Mesenchymal stem cell (in vitro differentiated cells and primary cell): Measurements from ENCODE around the gene CDH1.
"Not testable (repeated sequence)": the region's sequence is repeated elsewhere in the genome, so short reads cannot be mapped to it uniquely, and the experiment has no call there.

ENCODE experiments used
- DNase-seq: peaks from one replicate; pipeline ENCODE4 v3.0.0-alpha.2; 2013
- H2AFZ ChIP-seq: one replicate; pipeline ENCODE4 v1.6.1; 2013; ENCODE audit warnings: low read depth, mild to moderate bottlenecking, control low read depth, inconsistent platforms, low read length, moderate library complexity
- H2AK5ac ChIP-seq: 2 replicates; pipeline ENCODE4 v1.6.1; 2013; ENCODE audit warnings: low read length, moderate library complexity, mild to moderate bottlenecking, inconsistent platforms; ENCODE audit not compliant: severe bottlenecking
- H2BK120ac ChIP-seq: one replicate; pipeline ENCODE4 v1.6.1; 2013; ENCODE audit warnings: low read depth, mild to moderate bottlenecking, inconsistent platforms, low read length, moderate library complexity
- H2BK12ac ChIP-seq, 2 experiments: one replicate each; pipeline ENCODE4 v1.6.1; 2013; ENCODE audit warnings: inconsistent platforms in 2 of 2, low read length in 2 of 2, mild to moderate bottlenecking in 2 of 2, moderate library complexity in 2 of 2, control low read depth in 1 of 2
- H2BK15ac ChIP-seq: one replicate; pipeline ENCODE4 v1.6.1; 2013; ENCODE audit warnings: mild to moderate bottlenecking, low read depth, inconsistent platforms; ENCODE audit not compliant: poor library complexity, severe bottlenecking
- H2BK5ac ChIP-seq: 2 replicates; pipeline ENCODE4 v1.6.1; 2013; ENCODE audit warnings: low read depth, mild to moderate bottlenecking, low read length, control low read depth, inconsistent platforms; ENCODE audit not compliant: poor library complexity, severe bottlenecking
- H3K14ac ChIP-seq, 2 experiments: one replicate each; pipeline ENCODE4 v1.6.1; 2013; ENCODE audit warnings: inconsistent platforms in 2 of 2, low read length in 2 of 2, control low read depth in 1 of 2, mild to moderate bottlenecking in 1 of 2, moderate library complexity in 1 of 2
- H3K18ac ChIP-seq, 2 experiments: one replicate each; pipeline ENCODE4 v1.6.1; 2013; ENCODE audit warnings: inconsistent platforms in 2 of 2, low read length in 2 of 2, control low read depth in 1 of 2, low read depth in 1 of 2, mild to moderate bottlenecking in 1 of 2
- H3K23ac ChIP-seq, 2 experiments: one replicate each; pipeline ENCODE4 v1.6.1; 2013; ENCODE audit warnings: inconsistent platforms in 2 of 2, low read length in 2 of 2, mild to moderate bottlenecking in 2 of 2, moderate library complexity in 2 of 2, control low read depth in 1 of 2
- H3K27ac ChIP-seq: 2 replicates; pipeline ENCODE4 v1.5.1; 2013; ENCODE audit warnings: mild to moderate bottlenecking, moderate library complexity, low read length, control low read depth, inconsistent platforms; ENCODE audit not compliant: poor library complexity, severe bottlenecking
- H3K27me3 ChIP-seq, 2 experiments: 2 replicates each; pipeline versions ENCODE4 v1.6.1 to v1.7.0; 2013; ENCODE audit warnings: low read length in 2 of 2, mild to moderate bottlenecking in 2 of 2, moderate library complexity in 2 of 2, control low read depth in 1 of 2, inconsistent platforms in 1 of 2; ENCODE audit not compliant: control insufficient read depth in 1 of 2, insufficient read depth in 1 of 2
- H3K36me3 ChIP-seq, 2 experiments: 2 replicates each; pipeline versions ENCODE4 v1.6.1 to v1.7.0; 2013; ENCODE audit warnings: low read length in 2 of 2, control low read depth in 1 of 2, inconsistent platforms in 1 of 2, low read depth in 1 of 2, mild to moderate bottlenecking in 1 of 2; ENCODE audit not compliant: insufficient read depth in 2 of 2, control insufficient read depth in 1 of 2
- H3K4ac ChIP-seq, 2 experiments: one replicate each; pipeline ENCODE4 v1.6.1; 2013; ENCODE audit warnings: inconsistent platforms in 2 of 2, low read length in 2 of 2, mild to moderate bottlenecking in 2 of 2, moderate library complexity in 2 of 2, control low read depth in 1 of 2, low read depth in 1 of 2
- H3K4me1 ChIP-seq: 2 replicates; pipeline ENCODE4 v1.6.1; 2013; ENCODE audit warnings: low read depth, low read length, control low read depth; ENCODE audit not compliant: control insufficient read depth, insufficient read depth
- H3K4me2 ChIP-seq: 2 replicates; pipeline ENCODE4 v1.6.1; 2013; ENCODE audit warnings: low read length, mild to moderate bottlenecking, inconsistent platforms; ENCODE audit not compliant: poor library complexity, severe bottlenecking
- H3K4me3 ChIP-seq, 2 experiments: 2 replicates each; pipeline versions ENCODE4 v1.5.1 to v1.7.0; 2013; ENCODE audit warnings: low read length in 2 of 2, mild to moderate bottlenecking in 2 of 2, control low read depth in 1 of 2, low read depth in 1 of 2; ENCODE audit not compliant: insufficient read depth in 1 of 2
- H3K79me1 ChIP-seq: replicated peaks from 2 replicates; pipeline ENCODE4 v1.6.1; 2013; ENCODE audit warnings: mild to moderate bottlenecking, control low read depth, low read length, inconsistent platforms; ENCODE audit not compliant: poor library complexity, severe bottlenecking
- H3K9ac ChIP-seq: 2 replicates; pipeline ENCODE4 v1.7.0; 2013; ENCODE audit warnings: mild to moderate bottlenecking, low read length, moderate library complexity
- H3K9me3 ChIP-seq: 2 replicates; pipeline ENCODE4 v1.7.0; 2013; ENCODE audit warnings: mild to moderate bottlenecking, low read length; ENCODE audit not compliant: control insufficient read depth
- H4K8ac ChIP-seq: one replicate; pipeline ENCODE4 v1.6.1; 2013; ENCODE audit warnings: inconsistent platforms, mild to moderate bottlenecking, low read length, moderate library complexity
- H4K91ac ChIP-seq: one replicate; pipeline ENCODE4 v1.6.1; 2013; ENCODE audit warnings: mild to moderate bottlenecking, low read length, inconsistent platforms
- WGBS: methylation state at CpG from one replicate; pipeline ENCODE4 v1.1.7; 2013; ENCODE audit warnings: mixed read lengths; 5-methylcytosine and 5-hydroxymethylcytosine counted together

CDH1 gene

DNA sequence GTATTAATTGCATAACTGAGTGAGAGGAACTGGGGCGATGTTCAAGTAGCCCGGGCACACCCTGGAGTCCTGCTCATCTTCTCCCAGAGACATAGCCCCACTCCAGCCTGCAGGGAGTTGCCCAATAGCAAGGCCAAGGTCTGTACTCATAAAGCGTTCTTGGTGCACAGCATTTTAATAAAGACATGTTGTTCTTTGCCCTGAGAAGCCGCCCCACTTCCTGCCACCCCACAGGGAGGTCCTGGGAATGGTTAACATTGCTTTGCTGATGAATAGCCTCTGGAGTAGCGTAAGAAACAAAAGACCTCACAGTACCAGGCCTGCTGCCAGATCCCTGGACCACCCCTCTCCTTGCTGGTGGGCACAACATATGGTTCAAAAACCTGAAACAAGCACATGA, 21.6 kb upstream of the CDH1 start:
- Histone ChIP-seq H3K4me2 (no peak overlapping the region), H3K9me3 (no peaks in the 10 kb centered on the region), H3K14ac (no peak overlapping the region), H2BK12ac (no peak overlapping the region), H3K18ac (no peak overlapping the region), H2BK120ac (no peak overlapping the region), H2AFZ (no peak overlapping the region), H3K4me1 (peaks cover 15% of the 10 kb centered on the region), H4K8ac (no peak overlapping the region), H3K36me3 (no peaks in the 10 kb centered on the region), H2BK15ac (no peak overlapping the region), H2BK5ac (no peak overlapping the region), H3K9ac (no peak overlapping the region), H3K27ac (peak overlapping the region; percentile 37), H3K23ac (no peak overlapping the region), H4K91ac (no peak overlapping the region), H2AK5ac (peak overlapping the region; percentile 46), H3K27me3 (peaks cover 0 to 16% of the 10 kb centered on the region in 2 experiments), H3K79me1 (no peaks in the 10 kb centered on the region), H3K4ac (no peak overlapping the region), H3K4me3 (no peak overlapping the region)
- 71% methylated on average over 5 of the region's 5 CpGs for WGBS
- no peak for DNase-seq

DNA sequence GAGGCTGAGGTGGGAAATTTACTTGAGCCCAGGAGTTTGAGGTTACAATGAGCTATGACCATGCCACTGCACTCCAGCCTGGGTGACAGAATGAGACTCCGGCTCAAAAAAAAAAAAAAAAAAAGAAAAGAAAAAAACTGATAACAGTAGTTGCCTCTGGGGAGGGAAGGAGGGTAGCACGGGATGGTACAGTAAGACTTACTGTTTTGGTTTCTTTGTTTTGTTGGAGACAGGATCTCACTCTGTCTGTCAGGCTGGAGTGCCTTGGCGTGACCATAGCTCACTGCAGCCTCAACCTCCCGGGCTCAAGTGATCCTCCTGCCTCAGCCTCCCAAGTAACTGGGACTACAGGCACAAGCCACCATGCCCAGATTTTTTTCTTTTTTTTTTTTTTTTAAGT, 20.6 kb upstream of the CDH1 start:
- H4K91ac ChIP-seq, H3K79me1 ChIP-seq, H3K27ac ChIP-seq, DNase-seq, H2AFZ ChIP-seq, H2BK12ac ChIP-seq, H2BK15ac ChIP-seq, H3K4me2 ChIP-seq, H3K36me3 ChIP-seq, H2BK120ac ChIP-seq, H3K9ac ChIP-seq, H3K4ac ChIP-seq, H2AK5ac ChIP-seq, H4K8ac ChIP-seq, H3K9me3 ChIP-seq, H2BK5ac ChIP-seq, H3K18ac ChIP-seq, H3K4me3 ChIP-seq, H3K14ac ChIP-seq, H3K23ac ChIP-seq: not testable (repeated sequence)
- H3K4me1 ChIP-seq: peaks cover 14% of the 10 kb centered on the region
- peaks cover 0 to 12% of the 10 kb centered on the region in 2 experiments for H3K27me3 ChIP-seq
- 100% methylated on average over 3 of the region's 4 CpGs for WGBS

DNA sequence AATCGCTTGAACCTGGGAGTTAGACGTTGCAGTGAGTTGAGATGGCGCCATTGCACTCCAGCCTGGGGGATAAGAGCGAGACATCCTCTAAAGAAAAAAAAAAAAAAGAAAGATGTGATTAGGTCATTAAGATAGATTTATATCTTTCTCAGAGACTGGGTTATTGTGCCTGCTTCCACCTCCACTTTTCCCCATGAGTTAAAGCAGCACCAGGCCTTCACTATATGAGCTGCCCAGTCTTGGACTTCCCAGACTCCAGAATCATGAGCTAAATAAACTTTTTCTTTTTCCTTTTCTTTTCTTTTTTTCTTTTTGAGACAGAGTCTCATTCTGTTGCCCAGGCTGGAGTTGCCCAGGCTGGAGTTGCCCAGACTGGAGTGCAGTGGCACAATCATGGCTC, 19.4 kb upstream of the CDH1 start:
- Histone ChIP-seq H2BK15ac (no peak overlapping the region), H3K9me3 (no peaks in the 10 kb centered on the region), H2BK120ac (no peak overlapping the region), H3K23ac (no peak overlapping the region), H2AFZ (no peak overlapping the region), H2BK5ac (no peak overlapping the region), H3K4me2 (no peak overlapping the region), H3K36me3 (no peaks in the 10 kb centered on the region), H3K4me1 (peaks cover 12% of the 10 kb centered on the region), H3K18ac (no peak overlapping the region), H3K27ac (no peak overlapping the region), H3K9ac (no peak overlapping the region), H3K79me1 (no peaks in the 10 kb centered on the region), H2AK5ac (no peak overlapping the region), H3K27me3 (peaks cover 0 to 5% of the 10 kb centered on the region in 2 experiments), H3K4me3 (no peak overlapping the region), H3K14ac (no peak overlapping the region), H4K8ac (no peak overlapping the region), H4K91ac (no peak overlapping the region), H2BK12ac (no peak overlapping the region), H3K4ac (no peak overlapping the region)
- DNase-seq: no peak
- WGBS: 99% methylated on average over 4 of the region's 4 CpGs

DNA sequence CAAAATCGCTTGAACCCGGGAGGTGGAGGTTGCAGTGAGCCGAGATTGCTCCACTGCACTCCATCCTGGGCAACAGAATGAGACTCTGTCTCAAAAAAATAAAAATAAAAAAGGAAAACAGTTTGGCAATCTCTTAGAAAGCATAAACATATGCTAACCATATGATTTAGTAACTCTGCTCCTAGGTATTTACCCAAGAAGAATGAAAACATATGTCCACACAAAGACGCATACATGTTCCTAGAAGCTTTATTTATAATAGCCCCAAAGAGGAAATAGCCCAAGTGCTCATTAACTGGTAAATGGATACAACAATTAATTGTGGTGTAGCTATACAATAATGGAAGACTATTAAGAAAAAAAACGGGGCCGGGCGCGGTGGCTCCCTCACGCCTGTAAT, 18.5 kb upstream of the CDH1 start:
- H3K18ac ChIP-seq: no peak overlapping the region
- H3K27ac ChIP-seq: no peak overlapping the region
- no peak overlapping the region for H2AFZ ChIP-seq
- peaks cover 0 to under 1% of the 10 kb centered on the region in 2 experiments for H3K27me3 ChIP-seq
- H4K8ac ChIP-seq: no peak overlapping the region
- H3K36me3 ChIP-seq: no peaks in the 10 kb centered on the region
- H3K14ac ChIP-seq: no peak overlapping the region
- H3K9ac ChIP-seq: no peak overlapping the region
- no peak overlapping the region for H3K23ac ChIP-seq
- H3K4ac ChIP-seq: no peak overlapping the region
- no peak overlapping the region for H2BK12ac ChIP-seq
- no peak overlapping the region for H3K4me2 ChIP-seq
- no peak overlapping the region for H2BK5ac ChIP-seq
- H3K4me3 ChIP-seq: no peak overlapping the region
- H2AK5ac ChIP-seq: no peak overlapping the region
- no peak overlapping the region for H2BK120ac ChIP-seq
- no peaks in the 10 kb centered on the region for H3K9me3 ChIP-seq
- DNase-seq: no peak
- H3K4me1 ChIP-seq: peaks cover 9% of the 10 kb centered on the region
- H3K79me1 ChIP-seq: no peaks in the 10 kb centered on the region
- WGBS: 84% methylated on average over 9 of the region's 9 CpGs
- no peak overlapping the region for H4K91ac ChIP-seq
- H2BK15ac ChIP-seq: no peak overlapping the region
